ENCODE results near the gene COA7. TPM values are rescaled to one million over a fixed set of nuclear protein-coding genes. Genes with fewer than 3 reads are reported as not detected.

Gene COA7
- total RNA-seq, 4 donors from 2014 or later, result 18.7 to 22.3 (median 20.1) TPM

GRCh38 chr1:52635321-52636089 lies 62.6 kb downstream of the COA7 start:
- peaks cover 11 to 16% of the 10 kb centered on the region in 2 donors for H3K4me1 ChIP-seq
- no peaks in the 10 kb centered on the region for H3K9me3 ChIP-seq
- H3K27me3 ChIP-seq, result no peaks in the 10 kb centered on the region
- DNase-seq (no peak), ATAC-seq (no peak)
- in situ Hi-C loops (cut with MboI; ENCODE audit: low sequenced_read_pairs in 4 of 4), result no loop called here
- no peaks in the 10 kb centered on the region for H3K36me3 ChIP-seq
- no peak for TF ChIP-seq CTCF (IDR thresholded peaks at IDR 0.05 in 4 of 5, conservative IDR thresholded peaks at IDR 0.05 in 1 of 5)
- no peak for TF ChIP-seq POLR2A (IDR thresholded peaks at IDR 0.05)
- H3K27ac ChIP-seq, result no peak overlapping the region
- no peak overlapping the region for H3K4me3 ChIP-seq
- intact Hi-C loops (cut with DNase I; ENCODE audit: low total_unique reads), result no loop called here

Other genes with a start within 250 kb of the COA7 start
- 100 to 1,000 TPM in 1 of 4 donors, 10 to 100 TPM in 3; 51.7 to 152 (median 67.5) TPM for gene TUT4, start 145.3 kb downstream of the COA7 start, total RNA-seq
- gene GPX7, start 96.0 kb downstream of the COA7 start, total RNA-seq, result 10 to 100 TPM in 1 of 4 donors, 1 to 10 TPM in 3; 1.7 to 13.0 (median 6.6) TPM
- gene SHISAL2A, start 65.2 kb downstream of the COA7 start, total RNA-seq, result under 1 TPM in 2 of 4 donors, not detected in 2; 0.33 to 0.41 TPM
- gene ZYG11B, start 28.1 kb upstream of the COA7 start, total RNA-seq, result 100 to 1,000 TPM; 136 to 248 (median 194) TPM
- not detected for gene ZYG11A, start 144.4 kb upstream of the COA7 start, total RNA-seq
- 10 to 100 TPM; 15.9 to 49.4 (median 28.2) TPM for gene ECHDC2, start 223.4 kb upstream of the COA7 start, total RNA-seq
- 10 to 100 TPM; 44.6 to 75.4 (median 61.1) TPM for gene SCP2, start 228.9 kb upstream of the COA7 start, total RNA-seq

All from gastrocnemius medialis (tissue), 4 donors.